ENCODE data around the gene STK17A.
A peak's percentile ranks its signal among the peaks of the same experiment; 100 is the strongest.
"Not testable (repeated sequence)": the region's sequence is repeated elsewhere in the genome, so short reads cannot be mapped to it uniquely, and the experiment has no call there.

STK17A gene

GRCh38 chr7:43569424-43569823, 13.5 kb upstream of the STK17A start:
- DNase-seq = no peak

GRCh38 chr7:43570688-43571365, 12.1 kb upstream of the STK17A start:
- DNase-seq = no peak

- DNase-seq = peak; percentile 64
Observed at GRCh38 chr7:43572516-43573049, 10.3 kb upstream of the STK17A start.

- not testable (repeated sequence) for DNase-seq
Observed at GRCh38 chr7:43573832-43574231, 9.1 kb upstream of the STK17A start.

GRCh38 chr7:43575506-43575905, 7.4 kb upstream of the STK17A start:
- no peak for DNase-seq

GRCh38 chr7:43576241-43576640, 6.7 kb upstream of the STK17A start:
- DNase-seq = no peak

- no peak for DNase-seq
Observed at GRCh38 chr7:43577485-43577951, 5.4 kb upstream of the STK17A start.

- DNase-seq = peak; percentile 55
Observed at GRCh38 chr7:43583424-43584194, 701 bp downstream of the STK17A start.

- peak; percentile 14 for DNase-seq
Observed at GRCh38 chr7:43584195-43584586, 1.3 kb downstream of the STK17A start.

- not testable (repeated sequence) for DNase-seq
Observed at GRCh38 chr7:43584733-43585132, 1.8 kb downstream of the STK17A start.

GRCh38 chr7:43585562-43585961, 2.7 kb downstream of the STK17A start:
- no peak for DNase-seq

- no peak for DNase-seq
Observed at GRCh38 chr7:43586251-43586900, 3.5 kb downstream of the STK17A start.

- no peak for DNase-seq
Observed at GRCh38 chr7:43588477-43589132, 5.7 kb downstream of the STK17A start.

GRCh38 chr7:43589133-43589478, 6.2 kb downstream of the STK17A start:
- DNase-seq = no peak

- no peak for DNase-seq
Observed at GRCh38 chr7:43589728-43590127, 6.8 kb downstream of the STK17A start.

- DNase-seq = no peak
Observed at GRCh38 chr7:43590862-43591557, 8.1 kb downstream of the STK17A start.

- no peak for DNase-seq
Observed at GRCh38 chr7:43591558-43592180, 8.8 kb downstream of the STK17A start.

- no peak for DNase-seq
Observed at GRCh38 chr7:43592326-43592725, 9.4 kb downstream of the STK17A start.

- DNase-seq = no peak
Observed at GRCh38 chr7:43593010-43593409, 10.1 kb downstream of the STK17A start.

GRCh38 chr7:43594020-43594419, 11.1 kb downstream of the STK17A start:
- no peak for DNase-seq

GRCh38 chr7:43596426-43596825, 13.5 kb downstream of the STK17A start:
- not testable (repeated sequence) for DNase-seq

GRCh38 chr7:43600056-43600455, 17.1 kb downstream of the STK17A start:
- no peak for DNase-seq

Data from CD4-positive, alpha-beta T cell treated with Interferon gamma for 1 hour (primary cell).